ENCODE measurements around the gene FLII. TPM values are rescaled to one million over a fixed set of nuclear protein-coding genes. Genes with fewer than 3 reads are reported as not detected.

Gene FLII
- total and polyA plus RNA-seq, 2 experiments from 2014 or later = 175 to 373 TPM

- peak overlapping the region; percentile 48 for H3K4me3 ChIP-seq
- H2AFZ ChIP-seq = no peak overlapping the region
- H3K9me3 Mint-ChIP-seq = no peaks in the 10 kb centered on the region; the same call in 2 of the 3 replicates
- H3K27ac ChIP-seq (ENCODE audit: low read depth) = peak overlapping the region; percentile 85
- H3K4me1 ChIP-seq (ENCODE audit: insufficient read depth) = peaks cover 5% of the 10 kb centered on the region; the same call in 1 of the 2 replicates
- DNase-seq (ENCODE audit: low spot score) (peak; percentile 97), ATAC-seq (peak; percentile 79)
- H3K27me3 Mint-ChIP-seq (ENCODE audit: insufficient read depth, low read depth, poor library complexity) = peaks cover 34% of the 10 kb centered on the region
- peak overlapping the region; percentile 92 for H3K4me2 ChIP-seq
- H3K9me2 ChIP-seq (ENCODE audit: insufficient read depth) = no peaks in the 10 kb centered on the region
- peaks cover 15% of the 10 kb centered on the region for H3K36me3 ChIP-seq (ENCODE audit: insufficient read depth)
- H3K79me2 ChIP-seq (replicated peaks; ENCODE audit: insufficient read depth) = no peaks in the 10 kb centered on the region
- H3K27me3 ChIP-seq (ENCODE audit: insufficient read depth) = no peaks in the 10 kb centered on the region
- H3K4me1 Mint-ChIP-seq = peaks cover 16% of the 10 kb centered on the region
- TF ChIP-seq CTCF (conservative IDR thresholded peaks at IDR 0.05; ENCODE audit: low read depth in 2 of 2) (no peak; a peak in 1 of 4 replicates), CREB1 (CRISPR knock-in tag; IDR thresholded peaks at IDR 0.05; ENCODE audit: low read depth) (peak; percentile 25; the same call in 1 of the 2 replicates), POLR2AphosphoS5 (IDR thresholded peaks at IDR 0.05; ENCODE audit: low read depth) (peak; percentile 83), REST (IDR thresholded peaks at IDR 0.05; ENCODE audit: unreplicated experiment) (no peak), STAT1 (IDR thresholded peaks at IDR 0.05; ENCODE audit: unreplicated experiment) (no peak), NANOG (IDR thresholded peaks at IDR 0.05; ENCODE audit: borderline replicate concordance) (no peak), ZNF114 (CRISPR knock-in tag; IDR thresholded peaks at IDR 0.05) (no peak)
- peaks cover 16% of the 10 kb centered on the region for H3F3A ChIP-seq (replicated peaks; ENCODE audit: low read depth)
- H3K4me3 Mint-ChIP-seq = peak overlapping the region; percentile 90
- peaks cover 72% of the 10 kb centered on the region for H3K36me3 Mint-ChIP-seq (ENCODE audit: low read depth)
- H4K20me1 ChIP-seq (replicated peaks; ENCODE audit: insufficient read depth) = peaks cover 4% of the 10 kb centered on the region; the same call in 1 of the 2 replicates
- H3K27ac Mint-ChIP-seq = peak overlapping the region; percentile 99
Observed at GRCh38 chr17:18246880-18247612, 11.5 kb downstream of the FLII start.

GRCh38 chr17:18246109-18246725, 12.3 kb downstream of the FLII start:
- peak overlapping the region; percentile 90 for H3K27ac Mint-ChIP-seq
- H3K4me3 Mint-ChIP-seq = peak overlapping the region; percentile 90
- no peak for TF ChIP-seq ZNF462 (CRISPR knock-in tag; IDR thresholded peaks at IDR 0.05)

More at GRCh38 chr17:18246109-18246725, 12.3 kb downstream of the FLII start:
- Histone ChIP-seq H3K4me3 (peak overlapping the region; percentile 48), H3K79me2 (replicated peaks; ENCODE audit: insufficient read depth) (no peaks in the 10 kb centered on the region), H3K27me3 (ENCODE audit: insufficient read depth) (no peaks in the 10 kb centered on the region), H3K9me2 (ENCODE audit: insufficient read depth) (no peaks in the 10 kb centered on the region), H3K36me3 (ENCODE audit: insufficient read depth) (peaks cover 12% of the 10 kb centered on the region; the same call in 1 of the 2 replicates), H3F3A (replicated peaks; ENCODE audit: low read depth) (peaks cover 16% of the 10 kb centered on the region), H3K4me2 (peak overlapping the region; percentile 92), H2AFZ (no peak overlapping the region), H3K4me1 (ENCODE audit: insufficient read depth) (peaks cover 5% of the 10 kb centered on the region; the same call in 1 of the 2 replicates), H3K27ac (ENCODE audit: low read depth) (peak overlapping the region; percentile 85), H4K20me1 (replicated peaks; ENCODE audit: insufficient read depth) (peaks cover 4% of the 10 kb centered on the region; the same call in 1 of the 2 replicates)
- ATAC-seq (no peak), DNase-seq (ENCODE audit: low spot score) (no peak)
- Mint-ChIP-seq H3K4me1 (peaks cover 16% of the 10 kb centered on the region), H3K9me3 (no peaks in the 10 kb centered on the region; the same call in 2 of the 3 replicates), H3K27me3 (ENCODE audit: insufficient read depth, low read depth, poor library complexity) (peaks cover 32% of the 10 kb centered on the region), H3K36me3 (ENCODE audit: low read depth) (peaks cover 69% of the 10 kb centered on the region)
